K562 (cell line): ENCODE data around the gene DAD1.

Experiments used
- ETV5 ChIP-seq: sonication (generic); formaldehyde crosslinking; IDR thresholded peaks from 2 replicates; pipeline ENCODE4 v1.4.0; 2020; ENCODE audit warnings: low read depth, mild to moderate bottlenecking, missing genetic modification reagents
- KLF1 ChIP-seq: fragments of 450-650 bp; IDR thresholded peaks from 2 replicates; pipeline ENCODE4 v1.6.1; 2016; ENCODE audit warnings: missing genetic modification characterization, missing compliant biosample characterization
- RFX5 ChIP-seq: IDR thresholded peaks from 2 replicates; pipeline ENCODE4 v1.6.1; 2011; ENCODE audit warnings: low read depth, mild to moderate bottlenecking, improper control_type of control experiment, low read length
- ZNF212 ChIP-seq: fragments of 450-650 bp; formaldehyde crosslinking; IDR thresholded peaks from 2 replicates; pipeline ENCODE4 v1.4.0; 2020; ENCODE audit warnings: mild to moderate bottlenecking
- ZNF282 ChIP-seq: sonication (generic); formaldehyde crosslinking; IDR thresholded peaks from 2 replicates; pipeline ENCODE4 v1.8.1; 2023; ENCODE audit warnings: missing genetic modification reagents
- TF ChIP-seq, protein P1 (sequence below), 3 experiments: IDR thresholded peaks in 2 of 3; conservative IDR thresholded peaks in 1 of 3; 2 replicates each; pipeline ENCODE4 v1.5.1; 2011 to 2012; ENCODE audit warnings: low read length in 3 of 3, mild to moderate bottlenecking in 3 of 3, control low read depth in 2 of 3, improper control_type of control experiment in 1 of 3, inconsistent platforms in 1 of 3, low read depth in 1 of 3, mixed read lengths in 1 of 3, moderate library complexity in 1 of 3; ENCODE audit not compliant: insufficient read depth in 2 of 3
- TF ChIP-seq, protein P2 (sequence below): sonication (generic); formaldehyde crosslinking; IDR thresholded peaks from 2 replicates; pipeline ENCODE4 v1.8.1; 2023; ENCODE audit warnings: mild to moderate bottlenecking, missing genetic modification reagents
- TF ChIP-seq, protein P3 (sequence below): fragments of 450-650 bp; conservative IDR thresholded peaks from 2 replicates; pipeline ENCODE4 v1.6.1; 2016; ENCODE audit warnings: missing genetic modification characterization, low read depth, mild to moderate bottlenecking, missing compliant biosample characterization, moderate library complexity

DNA sequence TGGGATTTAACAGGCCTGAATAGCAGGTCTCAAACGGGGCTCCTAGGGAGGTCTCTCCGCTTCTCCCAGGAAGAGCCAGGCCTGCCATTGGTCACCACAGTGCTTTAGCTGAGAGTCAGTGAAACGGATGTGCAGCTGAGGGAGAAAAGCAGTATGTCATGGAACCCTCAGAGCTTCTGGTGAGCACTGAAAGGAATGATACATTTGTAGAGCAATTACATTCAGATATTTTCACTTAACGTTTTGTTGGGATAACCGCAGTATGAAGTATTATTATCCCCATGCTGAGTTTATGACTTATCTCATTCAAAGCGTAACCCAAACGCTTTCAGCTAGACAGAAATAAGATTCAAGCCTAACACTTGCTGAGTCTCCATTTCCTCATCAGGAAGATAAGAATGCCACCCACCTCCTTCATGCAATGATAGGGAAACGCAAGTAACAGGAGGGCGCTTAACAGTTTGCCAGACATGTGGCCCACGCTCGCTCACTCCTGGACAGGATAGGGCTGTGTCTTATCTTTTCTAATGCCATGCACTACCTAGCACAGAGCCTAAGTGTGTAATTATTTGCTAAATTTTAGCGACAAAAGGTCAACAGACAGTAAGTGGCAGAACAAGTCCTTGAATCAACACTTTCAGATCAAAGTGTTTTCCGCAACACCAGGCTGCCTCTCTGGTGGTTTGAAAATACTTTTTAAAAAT is 28.2 kb downstream of the DAD1 start:
- no peak for TF ChIP-seq RFX5
- no peak for TF ChIP-seq ZNF212 (CRISPR knock-in tag)
- TF ChIP-seq ETV5 (CRISPR knock-in tag): no peak
- TF ChIP-seq, protein P1, sequence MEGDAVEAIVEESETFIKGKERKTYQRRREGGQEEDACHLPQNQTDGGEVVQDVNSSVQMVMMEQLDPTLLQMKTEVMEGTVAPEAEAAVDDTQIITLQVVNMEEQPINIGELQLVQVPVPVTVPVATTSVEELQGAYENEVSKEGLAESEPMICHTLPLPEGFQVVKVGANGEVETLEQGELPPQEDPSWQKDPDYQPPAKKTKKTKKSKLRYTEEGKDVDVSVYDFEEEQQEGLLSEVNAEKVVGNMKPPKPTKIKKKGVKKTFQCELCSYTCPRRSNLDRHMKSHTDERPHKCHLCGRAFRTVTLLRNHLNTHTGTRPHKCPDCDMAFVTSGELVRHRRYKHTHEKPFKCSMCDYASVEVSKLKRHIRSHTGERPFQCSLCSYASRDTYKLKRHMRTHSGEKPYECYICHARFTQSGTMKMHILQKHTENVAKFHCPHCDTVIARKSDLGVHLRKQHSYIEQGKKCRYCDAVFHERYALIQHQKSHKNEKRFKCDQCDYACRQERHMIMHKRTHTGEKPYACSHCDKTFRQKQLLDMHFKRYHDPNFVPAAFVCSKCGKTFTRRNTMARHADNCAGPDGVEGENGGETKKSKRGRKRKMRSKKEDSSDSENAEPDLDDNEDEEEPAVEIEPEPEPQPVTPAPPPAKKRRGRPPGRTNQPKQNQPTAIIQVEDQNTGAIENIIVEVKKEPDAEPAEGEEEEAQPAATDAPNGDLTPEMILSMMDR (IDR thresholded peaks at IDR 0.05 in 2 of 3, conservative IDR thresholded peaks at IDR 0.05 in 1 of 3; ENCODE audit: insufficient read depth in 2 of 3, low read depth in 1 of 3, low read length in 3 of 3): no peak
- TF ChIP-seq KLF1 (tag): no peak
- no peak for TF ChIP-seq ZNF282 (CRISPR knock-in tag)
- TF ChIP-seq, protein P2, sequence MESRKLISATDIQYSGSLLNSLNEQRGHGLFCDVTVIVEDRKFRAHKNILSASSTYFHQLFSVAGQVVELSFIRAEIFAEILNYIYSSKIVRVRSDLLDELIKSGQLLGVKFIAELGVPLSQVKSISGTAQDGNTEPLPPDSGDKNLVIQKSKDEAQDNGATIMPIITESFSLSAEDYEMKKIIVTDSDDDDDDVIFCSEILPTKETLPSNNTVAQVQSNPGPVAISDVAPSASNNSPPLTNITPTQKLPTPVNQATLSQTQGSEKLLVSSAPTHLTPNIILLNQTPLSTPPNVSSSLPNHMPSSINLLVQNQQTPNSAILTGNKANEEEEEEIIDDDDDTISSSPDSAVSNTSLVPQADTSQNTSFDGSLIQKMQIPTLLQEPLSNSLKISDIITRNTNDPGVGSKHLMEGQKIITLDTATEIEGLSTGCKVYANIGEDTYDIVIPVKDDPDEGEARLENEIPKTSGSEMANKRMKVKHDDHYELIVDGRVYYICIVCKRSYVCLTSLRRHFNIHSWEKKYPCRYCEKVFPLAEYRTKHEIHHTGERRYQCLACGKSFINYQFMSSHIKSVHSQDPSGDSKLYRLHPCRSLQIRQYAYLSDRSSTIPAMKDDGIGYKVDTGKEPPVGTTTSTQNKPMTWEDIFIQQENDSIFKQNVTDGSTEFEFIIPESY: no peak
- TF ChIP-seq, protein P3, sequence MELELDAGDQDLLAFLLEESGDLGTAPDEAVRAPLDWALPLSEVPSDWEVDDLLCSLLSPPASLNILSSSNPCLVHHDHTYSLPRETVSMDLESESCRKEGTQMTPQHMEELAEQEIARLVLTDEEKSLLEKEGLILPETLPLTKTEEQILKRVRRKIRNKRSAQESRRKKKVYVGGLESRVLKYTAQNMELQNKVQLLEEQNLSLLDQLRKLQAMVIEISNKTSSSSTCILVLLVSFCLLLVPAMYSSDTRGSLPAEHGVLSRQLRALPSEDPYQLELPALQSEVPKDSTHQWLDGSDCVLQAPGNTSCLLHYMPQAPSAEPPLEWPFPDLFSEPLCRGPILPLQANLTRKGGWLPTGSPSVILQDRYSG (tag): no peak
